Measurements from ENCODE around the gene MAPRE2. TPM values are rescaled to one million over a fixed set of nuclear protein-coding genes. Genes with fewer than 3 reads are reported as not detected.

The MAPRE2 gene
- total RNA-seq, 1 experiment from 2014 or later: 29.4 TPM

- DNase-seq: no peak
- no peaks in the 10 kb centered on the region for H3K4me1 Mint-ChIP-seq
- Histone ChIP-seq H3K9ac (ENCODE audit: extremely low read depth, insufficient read length, low read length) (no peak overlapping the region), H2BK15ac (ENCODE audit: low read depth, low read length) (no peak overlapping the region), H3K4me1 (ENCODE audit: insufficient read depth, low read length) (no peaks in the 10 kb centered on the region), H4K91ac (ENCODE audit: insufficient read length, low read depth, low read length) (no peak overlapping the region), H2BK12ac (ENCODE audit: insufficient read length, low read depth, low read length) (no peak overlapping the region), H3T11ph (ENCODE audit: low read length) (no peak overlapping the region), H3K27me3 (ENCODE audit: insufficient read depth, low read length) (no peaks in the 10 kb centered on the region), H3K56ac (ENCODE audit: insufficient read length, low read depth, low read length) (no peak overlapping the region), H3K79me1 (ENCODE audit: insufficient read depth, low read depth, low read length, poor library complexity, severe bottlenecking) (no peaks in the 10 kb centered on the region), H4K5ac (ENCODE audit: insufficient read length, low read depth, low read length) (no peak overlapping the region), H3K9me3 (ENCODE audit: control insufficient read depth, low read depth, low read length) (no peaks in the 10 kb centered on the region), H3K23ac (ENCODE audit: insufficient read length, low read depth, low read length) (no peak overlapping the region), H2BK120ac (ENCODE audit: low read depth, low read length, poor library complexity, severe bottlenecking) (no peak overlapping the region), H3K27ac (ENCODE audit: insufficient read length, low read depth, low read length) (no peak overlapping the region), H2BK5ac (ENCODE audit: insufficient read length, low read length) (no peak overlapping the region), H4K20me1 (ENCODE audit: control insufficient read depth, insufficient read depth, insufficient read length) (no peaks in the 10 kb centered on the region), H2AFZ (ENCODE audit: low read length) (no peak overlapping the region), H3K4me2 (ENCODE audit: insufficient read depth, insufficient read length, low read length) (no peak overlapping the region), H3K23me2 (ENCODE audit: insufficient read length, low read depth, low read length, poor library complexity, severe bottlenecking) (no peaks in the 10 kb centered on the region), H4K8ac (replicated peaks; ENCODE audit: insufficient read length, low read depth, low read length) (no peak overlapping the region), H2BK20ac (ENCODE audit: low read depth, low read length, poor library complexity, severe bottlenecking) (no peak overlapping the region), H3K4ac (ENCODE audit: low read depth, low read length) (no peak overlapping the region), H3K79me2 (ENCODE audit: insufficient read depth, low read length) (no peaks in the 10 kb centered on the region), H3K18ac (ENCODE audit: insufficient read length, low read depth, low read length) (no peak overlapping the region), H2AK5ac (ENCODE audit: insufficient read length, low read length) (no peak overlapping the region), H3K14ac (ENCODE audit: insufficient read depth, low read length) (no peak overlapping the region)
- no CpG with 5 or more reads among the region's 3 CpGs for WGBS (ENCODE audit: extremely low coverage, insufficient read length, low lambda C conversion rate)
- peaks cover 0 to 9% (median 8%) of the 10 kb centered on the region in 3 experiments; a peak in 2 of 7 replicates for H3K36me3 Mint-ChIP-seq (ENCODE audit: insufficient read depth in 1 of 3, low read depth in 3 of 3)
- no peak for TF ChIP-seq CTCF (conservative IDR thresholded peaks at IDR 0.05)
- H3K9me3 Mint-ChIP-seq: peaks cover 0 to 6% of the 10 kb centered on the region in 2 experiments; a peak in 2 of 5 replicates
- H3K27me3 Mint-ChIP-seq (ENCODE audit: low read depth): no peaks in the 10 kb centered on the region
- no peak overlapping the region for H3K4me3 Mint-ChIP-seq
- no peak overlapping the region for H3K27ac Mint-ChIP-seq
These were observed 68.8 kb downstream of the MAPRE2 start for GRCh38 chr18:35110059-35110458.

All from H9 (cell line).